Keratinocyte (primary cell): ENCODE data around the gene CD59. TPM values are rescaled to one million over a fixed set of nuclear protein-coding genes. Genes with fewer than 3 reads are reported as not detected.
A peak's percentile ranks its signal among the peaks of the same experiment; 100 is the strongest.

ENCODE experiments used
- DNase-seq: peaks from one replicate; pipeline ENCODE4 v3.0.0-alpha.2; 2011; ENCODE audit warnings: low read depth, missing footprints, low spot score
- FAIRE-seq: peaks from 2 replicates; lab custom pipeline; 2011; peaks lifted over from hg19 to GRCh38; lab: Jason Lieb, UNC
- H2AFZ ChIP-seq: 2 replicates; pipeline ENCODE4 v1.6.0; 2012; ENCODE audit warnings: low read length, control low read depth, inconsistent platforms; ENCODE audit not compliant: control insufficient read depth
- H3K27ac ChIP-seq: 2 replicates; pipeline ENCODE4 v1.5.1; 2011; ENCODE audit warnings: low read length; ENCODE audit not compliant: control insufficient read depth, insufficient read depth
- H3K27me3 ChIP-seq: 3 replicates; pipeline ENCODE4 v1.6.0; 2011; ENCODE audit warnings: low read length; ENCODE audit not compliant: control insufficient read depth, insufficient read depth; ENCODE audit errors: extremely low read depth
- H3K36me3 ChIP-seq, 2 experiments: 2 replicates in 1 of 2; 3 replicates in 1 of 2; pipeline ENCODE4 v1.5.1; 2011; ENCODE audit warnings: low read length in 2 of 2, mild to moderate bottlenecking in 1 of 2; ENCODE audit not compliant: control insufficient read depth in 2 of 2, insufficient read depth in 2 of 2; ENCODE audit errors: extremely low read depth in 1 of 2
- H3K4me1 ChIP-seq: 3 replicates; pipeline ENCODE4 v1.5.1; 2011; ENCODE audit warnings: low read length; ENCODE audit not compliant: control insufficient read depth, insufficient read depth; ENCODE audit errors: extremely low read depth
- H3K4me2 ChIP-seq: 3 replicates; pipeline ENCODE4 v1.6.0; 2011; ENCODE audit warnings: low read depth, low read length; ENCODE audit not compliant: control insufficient read depth, insufficient read depth; ENCODE audit errors: extremely low read depth
- H3K4me3 ChIP-seq, 3 experiments: fragments of 200-600 bp in 1 of 3; sonication (generic) in 1 of 3; 2 replicates in 2 of 3; 3 replicates in 1 of 3; pipeline ENCODE4 v1.5.1; 2011 to 2016; ENCODE audit warnings: low read length in 3 of 3, mild to moderate bottlenecking in 3 of 3, control low read depth in 2 of 3, inconsistent platforms in 1 of 3, low read depth in 1 of 3, mixed read lengths in 1 of 3, mixed run types in 1 of 3, moderate library complexity in 1 of 3; ENCODE audit not compliant: control insufficient read depth in 2 of 3, insufficient read depth in 2 of 3; ENCODE audit errors: extremely low read depth in 1 of 3
- H3K79me2 ChIP-seq: 2 replicates; pipeline ENCODE4 v1.6.0; 2012; ENCODE audit warnings: low read length; ENCODE audit not compliant: control insufficient read depth, insufficient read depth
- H3K9ac ChIP-seq: 3 replicates; pipeline ENCODE4 v1.6.0; 2011; ENCODE audit warnings: low read length; ENCODE audit not compliant: control insufficient read depth, insufficient read depth; ENCODE audit errors: extremely low read depth
- H3K9me1 ChIP-seq: 3 replicates; pipeline ENCODE4 v1.6.0; 2011; ENCODE audit warnings: low read length; ENCODE audit not compliant: control insufficient read depth, insufficient read depth; ENCODE audit errors: extremely low read depth
- H3K9me3 ChIP-seq: 2 replicates; pipeline ENCODE4 v1.5.1; 2012; ENCODE audit warnings: low read depth, low read length; ENCODE audit not compliant: control insufficient read depth
- H4K20me1 ChIP-seq: 3 replicates; pipeline ENCODE4 v1.6.0; 2011; ENCODE audit warnings: low read length; ENCODE audit not compliant: control insufficient read depth, insufficient read depth; ENCODE audit errors: extremely low read depth
- CTCF ChIP-seq, 3 experiments: IDR thresholded peaks in 1 of 3; conservative IDR thresholded peaks in 1 of 3; optimal IDR thresholded peaks in 1 of 3; 2 replicates in 2 of 3; 3 replicates in 1 of 3; pipeline versions ENCODE3 to v1.5.1; 2011; ENCODE audit warnings: low read length in 3 of 3, mild to moderate bottlenecking in 3 of 3, moderate library complexity in 2 of 3, control low read depth in 1 of 3, inconsistent platforms in 1 of 3; ENCODE audit not compliant: insufficient read depth in 2 of 3; ENCODE audit errors: extremely low read depth in 1 of 3
- EZH2 ChIP-seq: IDR thresholded peaks from one replicate; pipeline ENCODE4 v1.6.1; 2012; ENCODE audit warnings: inconsistent platforms, mild to moderate bottlenecking, low read length, moderate library complexity
- dilution Hi-C: fragments of 300-500 bp; cut with MboI; formaldehyde crosslinking; loops from one replicate; pipeline ENCODE4 v1.7.0; 2020; ENCODE audit warnings: low sequenced_read_pairs; ENCODE audit not compliant: extremely low pct_ligation_motif_present
- polyA plus RNA-seq, 5 experiments: library from polyadenylated mRNA; depleted of rRNA in 3 of 5; stranded (reverse) in 3 of 5; stranded (forward) in 1 of 5; unstranded in 1 of 5; fragments of >200 nt; gene quantifications; 1 replicate in 1 of 5; 2 replicates in 3 of 5; 3 replicates in 1 of 5; pipeline versions ENCODE4 v1.2.1 to v1.2.3, GENCODE V29; 2011 to 2012; ENCODE audit warnings: missing spikeins in 2 of 5, low read depth in 1 of 5, low replicate concordance in 1 of 5

Gene CD59
- polyA plus RNA-seq, 1 donor (not counting 4 experiments of a cell fraction or from before 2014, with no cell fraction given): 1,349 TPM

DNA sequence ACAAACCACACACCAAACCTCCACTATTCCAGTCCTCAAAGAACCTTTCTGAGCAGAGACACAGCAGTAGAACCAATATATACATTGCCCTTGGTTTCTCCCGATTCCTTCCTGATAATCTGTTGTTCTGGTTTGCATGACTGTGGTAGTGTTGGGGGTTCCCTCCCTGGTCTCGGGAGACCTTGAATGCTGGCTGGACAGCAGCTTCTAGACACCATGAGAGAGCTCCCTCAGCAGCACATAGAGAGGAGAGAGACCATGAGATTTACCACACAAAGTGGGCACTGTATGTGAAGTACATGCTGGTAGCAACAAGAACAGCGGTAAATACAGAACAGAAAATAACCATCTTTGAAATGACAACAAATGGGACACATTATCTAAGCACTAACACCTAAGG is 38.2 kb downstream of the CD59 start:
- H3K4me1 ChIP-seq: peaks cover 69% of the 10 kb centered on the region
- DNase-seq: no peak

DNA sequence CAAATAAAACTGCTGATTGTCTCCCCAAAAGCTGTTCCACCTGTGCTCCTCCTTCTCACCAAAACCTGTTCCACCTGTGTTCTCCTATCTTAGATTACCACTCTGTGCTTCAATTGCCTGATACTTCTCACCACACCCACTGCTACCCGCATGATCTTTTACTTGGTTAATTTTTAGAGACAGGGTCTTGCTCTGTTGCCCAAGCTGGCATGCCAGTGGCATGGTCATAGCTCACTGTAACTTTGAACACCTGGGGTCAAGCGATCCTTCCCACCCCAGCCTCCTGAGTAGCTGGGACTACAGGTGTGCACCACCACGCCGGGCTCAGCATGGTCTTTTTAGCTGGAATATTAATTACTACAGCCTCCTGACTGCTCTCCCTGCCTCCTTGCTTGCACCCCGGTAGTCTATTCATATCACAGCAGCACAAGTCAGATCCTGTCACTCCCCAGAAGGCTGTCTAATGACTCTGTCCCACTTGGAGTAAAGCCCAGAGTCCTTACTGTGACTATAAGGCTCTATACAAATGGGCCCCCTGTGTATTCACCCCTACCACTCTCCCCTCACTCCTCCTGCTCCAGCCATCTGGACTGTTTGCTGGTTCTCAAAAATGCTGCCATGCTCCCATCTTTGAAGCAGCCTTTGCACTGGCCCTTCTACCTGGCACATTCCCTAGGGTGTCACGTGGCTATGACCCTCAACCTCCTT is 39.1 kb downstream of the CD59 start:
- Histone ChIP-seq H3K4me2 (peak overlapping the region; percentile 47), H3K27me3 (no peaks in the 10 kb centered on the region), H3K79me2 (no peaks in the 10 kb centered on the region), H3K9me1 (no peaks in the 10 kb centered on the region), H3K27ac (peak overlapping the region; percentile 22), H3K4me3 (no peak overlapping the region), H3K9me3 (no peaks in the 10 kb centered on the region), H3K4me1 (peaks cover 69% of the 10 kb centered on the region), H3K9ac (no peak overlapping the region), H3K36me3 (peaks cover 0 to 2% of the 10 kb centered on the region in 2 experiments), H4K20me1 (no peaks in the 10 kb centered on the region), H2AFZ (no peak overlapping the region)
- DNase-seq (no peak), FAIRE-seq (peak; percentile 79)
- dilution Hi-C loops: no loop called here
- TF ChIP-seq CTCF (optimal IDR thresholded peaks at IDR 0.05 in 1 of 3, IDR thresholded peaks at IDR 0.05 in 1 of 3, conservative IDR thresholded peaks at IDR 0.05 in 1 of 3; ENCODE audit: extremely low read depth in 1 of 3, insufficient read depth in 2 of 3, low read length in 3 of 3) (no peak), EZH2 (no peak)

More for the DNA sequence above, 38.2 kb downstream of the CD59 start:
- no peak overlapping the region for H3K27ac ChIP-seq
- H3K4me3 ChIP-seq: no peak overlapping the region
- no peak for FAIRE-seq
- H3K9ac ChIP-seq: no peak overlapping the region
- TF ChIP-seq CTCF (optimal IDR thresholded peaks at IDR 0.05 in 1 of 3, IDR thresholded peaks at IDR 0.05 in 1 of 3, conservative IDR thresholded peaks at IDR 0.05 in 1 of 3; ENCODE audit: extremely low read depth in 1 of 3, insufficient read depth in 2 of 3, low read length in 3 of 3) (no peak), EZH2 (no peak)
- no peaks in the 10 kb centered on the region for H3K27me3 ChIP-seq
- no peaks in the 10 kb centered on the region for H3K79me2 ChIP-seq
- H3K4me2 ChIP-seq: no peak overlapping the region
- H3K36me3 ChIP-seq: peaks cover 0 to 2% of the 10 kb centered on the region in 2 experiments
- H2AFZ ChIP-seq: no peak overlapping the region
- dilution Hi-C loops: no loop called here
- H3K9me3 ChIP-seq: no peaks in the 10 kb centered on the region
- H3K9me1 ChIP-seq: no peaks in the 10 kb centered on the region
- no peaks in the 10 kb centered on the region for H4K20me1 ChIP-seq
